Right hindlimb (tissue), 1 donor: Measurements from ENCODE around the gene PACSIN2.
A peak's percentile ranks its signal among the peaks of the same experiment; 100 is the strongest.
"Not testable (repeated sequence)": the region's sequence is repeated elsewhere in the genome, so short reads cannot be mapped to it uniquely, and the experiment has no call there.

Source experiments
- DNase-seq: peaks from one replicate; pipeline ENCODE4 v3.0.0-alpha.2; 2018

PACSIN2 gene, protein sequence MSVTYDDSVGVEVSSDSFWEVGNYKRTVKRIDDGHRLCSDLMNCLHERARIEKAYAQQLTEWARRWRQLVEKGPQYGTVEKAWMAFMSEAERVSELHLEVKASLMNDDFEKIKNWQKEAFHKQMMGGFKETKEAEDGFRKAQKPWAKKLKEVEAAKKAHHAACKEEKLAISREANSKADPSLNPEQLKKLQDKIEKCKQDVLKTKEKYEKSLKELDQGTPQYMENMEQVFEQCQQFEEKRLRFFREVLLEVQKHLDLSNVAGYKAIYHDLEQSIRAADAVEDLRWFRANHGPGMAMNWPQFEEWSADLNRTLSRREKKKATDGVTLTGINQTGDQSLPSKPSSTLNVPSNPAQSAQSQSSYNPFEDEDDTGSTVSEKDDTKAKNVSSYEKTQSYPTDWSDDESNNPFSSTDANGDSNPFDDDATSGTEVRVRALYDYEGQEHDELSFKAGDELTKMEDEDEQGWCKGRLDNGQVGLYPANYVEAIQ

DNA sequence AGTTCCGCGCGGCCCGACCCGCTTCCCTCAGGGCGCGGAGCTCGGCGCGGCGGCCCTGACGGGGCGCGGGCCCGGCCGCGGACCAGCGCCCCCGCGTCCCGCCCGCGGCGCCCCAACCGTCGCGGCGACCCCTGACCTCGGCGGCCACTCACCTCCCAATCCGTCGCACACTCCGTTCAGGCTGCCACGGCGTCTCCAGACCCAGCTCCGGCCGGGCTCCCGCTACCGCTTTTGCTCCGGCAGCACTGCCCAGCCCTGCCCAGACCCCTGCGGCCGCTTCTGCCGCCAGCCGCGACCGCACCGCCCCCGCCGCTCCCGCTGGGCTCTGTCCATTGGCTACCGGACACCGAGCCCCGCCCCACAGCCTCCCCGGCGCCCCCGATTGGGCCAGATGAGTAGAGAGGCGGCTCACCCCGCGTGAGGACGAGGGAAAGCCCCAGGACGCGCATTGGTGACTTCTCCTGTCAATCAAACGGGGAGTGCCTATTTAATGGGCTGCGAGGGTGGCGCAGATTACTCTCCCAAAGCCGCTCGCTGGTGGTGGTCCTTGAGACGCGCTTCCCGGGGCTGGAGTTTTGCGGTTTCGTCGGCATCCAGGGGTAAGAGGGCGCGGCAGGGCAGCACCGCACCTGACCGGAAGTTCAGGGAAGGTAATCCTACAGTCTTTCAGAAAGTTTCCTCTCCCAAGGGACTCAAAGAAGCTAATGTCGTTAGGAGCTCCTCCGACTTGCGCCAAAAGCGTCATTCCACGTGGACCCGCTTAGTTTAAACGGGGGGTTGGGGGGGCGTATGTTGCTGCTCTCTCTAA lies at the start of gene PACSIN2:
TSS of gene PACSIN2 (minus strand) at position 281 of the 808 bp plus-strand sequence. CDS start 103,069 bp downstream, outside the sequence.
- peak; percentile 100 for DNase-seq

DNA sequence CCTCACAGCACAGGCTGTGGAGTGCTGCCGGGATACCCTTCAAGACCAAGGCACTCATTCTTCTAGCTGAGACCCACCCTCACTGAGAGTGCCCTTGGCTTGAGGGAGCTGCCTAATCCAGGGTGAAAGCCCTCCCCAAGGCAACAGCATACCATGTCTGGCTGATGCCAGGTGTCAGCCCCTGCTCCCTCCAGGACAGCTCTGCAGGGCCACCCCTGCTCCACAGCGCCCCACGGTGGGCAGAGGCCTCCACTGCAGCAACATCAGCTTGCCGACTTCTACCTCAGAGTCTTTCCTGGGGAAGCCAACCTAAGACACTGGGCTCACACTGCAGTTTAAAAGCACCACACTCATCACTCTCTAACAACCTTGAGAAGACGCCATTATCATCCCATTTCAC lies 45.2 kb upstream of the PACSIN2 start:
- no peak for DNase-seq

DNA sequence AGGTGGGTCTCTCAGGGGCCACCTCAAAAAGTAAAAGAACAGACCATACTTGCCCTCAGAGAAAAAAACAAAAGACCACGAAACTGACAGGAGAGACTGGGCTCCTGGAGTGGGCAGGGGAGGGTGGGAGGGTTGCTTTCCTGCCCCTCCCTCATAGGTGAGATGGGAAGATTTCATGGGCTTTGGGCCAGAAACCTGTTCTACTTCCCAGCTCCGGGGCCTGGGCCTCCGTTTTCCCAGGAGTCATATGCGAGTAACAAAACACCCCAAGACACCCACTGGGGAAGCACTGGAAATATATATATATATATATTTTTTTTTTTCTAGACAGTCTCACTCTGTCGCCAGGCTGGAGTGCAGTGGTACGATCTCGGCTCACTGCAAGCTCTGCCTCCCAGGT lies 42.7 kb upstream of the PACSIN2 start:
- no peak for DNase-seq

DNA sequence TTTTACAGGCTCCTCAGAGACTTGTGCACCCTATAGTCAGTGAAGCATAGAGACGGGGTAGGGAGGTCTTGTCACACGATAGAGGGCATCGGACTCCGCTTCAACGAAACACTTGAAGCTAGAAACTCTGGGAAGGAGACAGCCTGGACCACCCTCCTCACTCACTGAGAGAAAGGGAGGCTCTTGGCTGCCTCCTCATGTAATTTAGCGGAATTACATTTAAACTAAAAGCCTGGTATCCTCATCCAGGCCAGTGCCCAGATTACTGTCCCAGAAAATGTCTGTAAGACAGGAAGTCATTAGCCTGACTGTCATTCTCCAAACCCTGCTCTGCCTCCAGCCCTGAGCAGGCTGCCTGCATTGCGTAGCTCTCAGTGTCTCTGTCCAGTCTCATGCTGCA lies 38.2 kb upstream of the PACSIN2 start:
- DNase-seq, result no peak

DNA sequence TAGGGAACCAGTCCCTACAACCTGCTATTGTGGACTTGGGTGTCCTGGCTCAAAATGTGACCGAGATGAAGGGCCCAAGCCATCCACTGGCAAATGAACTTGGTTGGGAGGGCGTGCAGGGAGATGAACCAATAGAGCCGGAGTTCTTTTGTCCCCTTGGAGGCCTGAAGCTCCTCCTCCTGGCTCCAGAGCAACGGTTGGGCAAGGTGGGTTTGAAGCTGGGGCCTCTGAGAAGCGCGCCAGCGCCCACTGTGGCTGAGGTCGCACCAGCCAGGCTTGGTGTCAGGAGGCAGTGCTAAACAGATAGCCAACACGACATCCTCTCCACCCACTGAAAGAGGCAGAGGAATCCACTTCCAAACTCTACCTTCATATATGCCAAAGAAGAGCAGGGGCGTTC lies 36.0 kb upstream of the PACSIN2 start:
- no peak for DNase-seq

DNA sequence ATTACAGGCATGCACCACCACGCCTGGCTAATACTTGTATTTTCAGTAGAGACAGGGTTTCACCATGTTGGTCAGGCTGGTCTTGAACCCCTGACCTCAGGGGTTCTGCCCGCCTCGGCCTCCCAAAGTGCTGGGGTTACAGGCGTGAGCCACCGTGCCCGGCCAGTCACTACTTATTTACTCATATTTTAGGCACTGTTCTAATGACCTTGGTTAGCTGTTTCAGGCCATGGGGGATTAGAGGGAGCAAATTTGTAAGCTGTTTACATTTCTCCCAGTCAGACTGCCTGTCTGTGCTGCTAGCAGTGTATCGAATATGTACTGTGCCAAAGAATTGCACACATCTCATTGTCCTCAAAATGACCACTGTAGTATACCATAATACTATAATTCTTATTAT lies 32.7 kb upstream of the PACSIN2 start:
- DNase-seq, result no peak

DNA sequence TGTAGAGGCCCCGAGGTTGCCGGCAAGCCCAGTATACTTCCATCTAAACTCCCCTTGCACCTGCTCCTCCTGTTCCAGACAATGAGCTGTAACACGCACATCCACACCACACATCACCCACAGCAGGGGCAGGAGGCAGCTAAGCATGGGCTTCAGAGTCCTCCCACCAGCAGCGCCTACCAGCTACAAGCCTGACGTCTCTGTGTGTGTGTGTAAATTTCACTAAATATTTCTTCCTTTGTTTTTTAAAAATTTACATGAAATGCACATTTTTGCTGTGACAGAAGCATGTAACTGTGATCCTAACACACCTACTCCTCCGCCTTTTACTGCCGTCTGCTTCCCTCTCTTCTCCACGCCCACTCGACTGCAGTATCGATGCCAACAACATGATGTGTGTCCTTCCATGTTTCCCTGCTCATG lies 29.4 kb upstream of the PACSIN2 start:
- DNase-seq, result no peak

DNA sequence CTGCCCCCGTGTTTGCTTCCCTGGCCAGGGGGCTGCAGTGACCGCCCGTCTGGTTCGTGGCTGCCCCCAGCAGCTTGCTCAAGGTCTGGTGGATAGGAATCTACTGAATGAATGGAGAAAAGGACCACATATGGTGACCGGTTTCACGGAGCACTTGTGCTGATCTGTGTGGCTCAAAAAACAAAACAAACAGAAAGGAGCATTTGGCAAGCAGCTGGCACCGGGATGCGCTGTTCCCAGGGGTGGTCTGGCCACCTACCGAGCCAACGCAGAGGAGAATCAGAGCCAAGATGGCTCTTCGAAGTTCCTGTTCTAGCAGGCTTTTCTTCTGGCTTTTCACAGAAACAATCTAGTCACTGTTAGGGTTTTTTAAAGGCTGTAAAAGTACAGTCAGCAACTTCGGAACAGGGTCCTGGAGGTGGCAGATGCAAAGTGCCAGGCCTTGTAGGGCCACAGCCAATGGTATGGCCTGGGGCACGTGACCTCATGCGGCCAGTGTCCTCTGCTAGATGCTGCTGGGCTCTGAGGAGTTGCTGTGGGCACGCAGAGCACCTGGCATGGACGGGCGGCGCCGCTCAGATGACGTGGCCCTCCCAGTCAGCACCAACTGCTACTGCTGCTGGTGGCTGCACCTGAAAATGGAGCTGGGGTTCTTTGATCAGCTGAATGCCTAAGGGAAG lies 27.3 kb upstream of the PACSIN2 start:
- DNase-seq, result no peak

DNA sequence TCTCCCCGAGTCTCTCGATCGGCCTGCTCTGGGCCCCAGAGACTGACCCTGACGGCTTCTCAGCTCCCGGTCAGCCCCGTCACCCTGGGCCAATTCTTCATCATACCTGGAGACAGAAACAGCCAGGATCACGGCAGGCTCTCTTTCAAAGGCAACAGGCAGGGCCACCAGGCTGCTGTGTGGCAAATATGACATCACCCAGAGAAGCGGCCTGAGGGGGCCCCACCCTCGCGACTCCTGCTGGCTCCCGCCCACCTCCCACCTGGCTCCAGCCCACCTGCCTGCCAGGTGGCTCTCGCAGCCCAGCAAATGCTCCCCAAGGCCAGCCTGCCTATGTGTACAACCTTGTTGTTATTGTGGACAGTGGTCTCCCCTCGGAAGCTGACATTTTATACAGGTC lies 24.9 kb upstream of the PACSIN2 start:
- no peak for DNase-seq

DNA sequence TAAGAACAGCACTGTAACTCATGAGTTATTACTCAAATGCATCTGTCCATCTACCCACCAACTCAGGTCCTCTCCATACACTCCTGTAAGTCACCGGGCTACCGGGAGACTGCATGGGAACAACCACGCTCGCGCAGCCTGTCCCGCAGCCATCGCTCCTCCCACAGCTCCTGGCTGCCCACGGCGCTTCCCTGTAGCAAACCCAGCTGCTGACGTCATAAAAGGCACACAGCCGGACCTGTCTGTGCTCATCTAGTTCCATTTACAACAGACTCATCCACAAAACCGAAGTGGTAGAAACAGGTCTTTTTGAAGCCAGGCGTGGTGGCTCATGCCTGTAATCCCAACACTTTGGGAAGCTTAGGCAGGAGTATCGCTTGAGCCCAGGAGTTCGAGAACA lies 23.4 kb upstream of the PACSIN2 start:
- no peak for DNase-seq

DNA sequence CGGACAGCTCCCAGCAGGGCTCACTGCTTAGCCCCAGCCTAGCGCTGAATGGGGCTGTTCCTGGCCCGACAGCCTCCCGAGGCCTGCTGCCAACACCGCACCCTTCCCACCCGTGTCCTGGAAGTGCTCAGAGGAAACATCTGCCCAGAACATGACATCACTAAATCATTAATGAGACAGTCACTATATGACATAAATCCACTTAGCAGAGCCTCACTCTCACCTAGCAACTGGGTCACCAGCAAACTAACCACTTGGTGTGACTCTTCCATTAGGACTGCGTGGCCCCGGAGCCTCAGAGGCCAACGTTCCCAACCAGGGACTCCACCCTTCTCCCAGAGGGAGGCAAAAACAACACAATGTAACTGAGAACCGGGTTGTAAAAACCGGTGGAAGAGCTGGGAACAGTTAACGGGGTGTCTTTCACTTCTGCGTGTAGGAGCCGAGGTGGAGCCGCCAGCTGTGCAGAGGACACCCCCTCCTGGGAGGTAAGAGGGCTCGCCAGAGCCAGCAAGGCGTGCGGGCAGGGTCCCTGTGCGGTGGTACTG lies 21.4 kb upstream of the PACSIN2 start:
- peak; percentile 72 for DNase-seq

DNA sequence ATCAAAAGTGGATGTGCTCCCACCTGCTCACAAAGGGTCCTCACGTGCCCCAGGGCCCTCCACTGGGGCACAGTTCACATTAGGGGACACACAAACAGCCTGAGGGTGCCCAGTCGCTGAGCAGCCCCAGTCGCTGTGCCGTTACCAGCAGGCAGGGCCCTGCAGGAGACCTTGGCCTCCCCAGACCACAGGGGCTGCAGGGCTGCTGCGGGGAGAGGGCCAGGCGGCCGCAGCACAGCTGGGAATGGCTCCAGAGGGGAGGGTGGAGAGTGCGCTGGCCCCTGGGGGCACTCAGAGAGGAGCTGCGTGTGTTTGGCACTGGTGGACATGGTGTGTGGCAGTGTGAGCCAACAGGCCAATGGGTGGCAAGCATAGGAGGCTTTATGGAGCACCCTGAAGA lies 20.3 kb upstream of the PACSIN2 start:
- DNase-seq, result no peak

DNA sequence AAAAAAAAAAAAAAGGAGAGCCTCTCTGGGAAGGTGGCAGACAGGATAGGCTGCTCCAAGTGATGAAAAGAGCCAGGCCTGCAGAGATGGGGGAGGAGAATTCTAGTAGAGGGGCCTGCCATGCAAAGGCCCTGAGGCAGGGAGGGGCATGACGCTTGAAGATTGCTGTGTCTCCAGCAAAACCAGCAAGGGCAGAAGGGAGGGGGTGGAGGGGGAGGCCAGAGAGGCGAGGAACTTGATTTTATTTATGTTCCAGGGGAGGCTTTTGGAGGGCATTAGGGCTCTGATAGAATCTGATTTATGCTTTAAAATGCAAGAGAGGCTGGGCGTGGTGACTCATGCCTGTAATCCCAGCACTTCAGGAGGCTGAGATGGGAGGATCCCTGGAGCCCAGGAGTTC lies 16.7 kb upstream of the PACSIN2 start:
- no peak for DNase-seq

DNA sequence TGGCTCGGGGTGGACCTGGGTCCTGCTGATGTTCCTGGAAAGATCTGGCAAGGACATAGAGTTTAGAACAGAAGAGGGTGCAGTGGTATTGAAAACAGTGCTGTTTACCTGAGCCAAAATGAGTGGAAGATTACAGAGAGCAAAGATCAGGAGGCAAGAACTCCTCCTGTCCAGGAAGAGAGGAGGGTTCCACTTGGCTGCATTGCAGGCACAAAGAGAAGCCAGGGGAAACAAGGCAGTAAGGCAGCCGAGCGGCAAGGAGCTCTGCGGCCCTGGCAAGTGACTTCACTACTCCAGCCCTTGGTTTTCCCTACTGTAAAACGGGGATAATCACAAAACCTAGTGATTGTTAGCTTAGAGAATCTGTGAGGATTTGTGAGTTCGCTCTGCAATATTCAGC lies 3.7 kb upstream of the PACSIN2 start:
- no peak for DNase-seq

DNA sequence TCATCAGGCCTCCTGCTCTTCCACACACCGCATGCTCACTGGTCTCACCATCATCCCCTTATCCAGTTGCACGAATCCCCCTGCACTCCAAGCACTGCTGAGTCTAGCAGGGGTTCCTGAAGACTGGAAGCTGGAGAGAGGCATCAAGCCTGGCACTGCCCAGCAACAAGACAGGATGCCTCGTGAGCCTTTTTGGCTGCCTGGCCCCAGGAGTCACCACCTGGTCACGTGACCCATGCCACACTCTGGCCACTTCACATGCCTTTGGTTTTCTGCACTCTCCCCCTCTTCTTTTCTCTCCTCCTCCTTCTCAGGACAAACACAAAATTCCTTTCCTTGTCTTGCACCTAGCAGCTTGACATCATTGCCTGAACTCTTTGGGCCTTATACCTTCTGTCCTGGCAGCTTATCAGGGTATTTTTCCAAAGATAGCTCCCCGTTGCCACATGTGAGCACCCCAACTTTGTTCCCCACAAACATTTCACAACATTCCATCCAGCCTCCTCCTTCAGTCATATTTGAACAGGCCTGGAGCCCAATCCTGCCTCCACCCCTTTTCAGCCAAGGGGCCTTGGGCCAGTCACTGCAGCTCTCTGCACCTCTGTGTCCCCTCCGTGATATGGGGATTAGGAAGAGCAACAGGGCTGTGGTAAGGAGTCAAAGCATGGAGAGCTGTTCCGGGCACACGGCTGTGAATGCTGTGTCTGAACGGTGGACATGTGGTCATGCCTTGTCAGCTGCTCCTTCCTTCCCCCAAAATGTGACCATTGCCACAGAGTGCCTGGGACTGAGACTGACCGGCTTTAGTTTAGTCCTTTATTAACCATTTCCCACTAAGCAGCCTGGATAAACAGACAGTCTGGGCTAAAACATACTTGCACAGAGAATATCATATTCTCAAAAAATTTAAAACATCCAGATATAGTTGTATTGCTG lies 2.8 kb upstream of the PACSIN2 start:
- DNase-seq, result no peak

DNA sequence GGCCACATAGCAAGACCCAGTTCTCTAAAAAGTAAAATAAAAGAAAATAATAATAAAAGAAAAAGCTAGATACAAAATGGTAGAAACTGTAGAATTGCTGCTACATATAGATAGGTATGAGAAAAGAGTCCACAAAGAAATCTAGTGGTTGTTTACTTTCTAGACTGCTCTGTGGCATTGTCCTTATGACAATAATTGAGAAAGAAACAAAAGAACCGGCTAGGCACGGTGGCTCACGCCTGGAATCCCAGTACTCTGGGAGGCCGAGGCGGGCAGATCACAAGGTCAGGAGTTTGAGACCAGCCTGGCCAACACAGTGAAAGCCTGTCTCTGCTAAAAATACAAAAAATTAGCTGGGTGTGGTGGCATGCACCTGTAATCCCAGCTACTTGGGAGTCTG lies 1.2 kb upstream of the PACSIN2 start:
- not testable (repeated sequence) for DNase-seq

DNA sequence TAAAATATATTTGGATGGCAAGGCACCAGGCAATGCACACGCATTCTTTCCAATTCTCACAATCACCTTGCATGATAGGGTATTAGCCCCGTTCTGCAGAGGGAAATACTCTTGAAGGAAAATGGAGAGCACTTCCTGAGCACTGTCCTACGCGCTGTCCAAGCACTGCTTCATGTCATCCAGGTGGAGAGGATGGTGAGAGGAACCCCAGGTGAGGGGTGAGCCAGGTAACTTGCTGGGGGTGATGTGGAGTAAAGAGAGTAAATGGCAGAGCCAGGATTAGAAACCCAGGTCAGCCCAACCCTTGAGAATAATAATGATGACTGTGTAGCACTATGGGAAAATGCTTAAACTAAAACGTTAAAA lies 711 bp upstream of the PACSIN2 start:
- DNase-seq, result no peak

DNA sequence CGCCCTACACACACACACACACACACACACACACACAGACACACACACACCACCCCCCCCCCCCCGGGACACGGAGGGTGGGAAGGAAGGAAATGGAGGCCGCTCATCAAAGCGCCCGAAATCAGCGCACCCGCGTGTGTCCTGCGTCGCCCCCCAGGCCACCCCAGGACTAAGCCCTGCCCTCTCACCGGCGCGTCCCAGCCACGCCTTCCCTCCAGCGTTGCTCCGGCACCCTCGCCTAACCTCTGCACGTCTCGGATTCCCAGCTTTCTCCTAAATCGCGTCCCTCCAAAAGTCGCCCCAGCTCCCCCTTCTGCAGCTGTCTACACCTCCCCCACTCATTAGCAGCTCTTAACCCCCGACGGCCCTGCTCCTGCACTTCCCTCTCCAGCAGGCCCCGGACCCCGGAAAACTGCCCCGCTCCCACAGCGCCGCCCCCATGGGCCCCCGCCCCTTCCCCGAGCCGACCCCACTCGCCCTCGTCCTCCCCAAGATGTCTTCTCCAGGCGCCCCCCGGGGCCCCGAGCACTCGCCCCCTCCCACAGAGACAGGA lies 557 bp downstream of the PACSIN2 start:
- peak; percentile 71 for DNase-seq

DNA sequence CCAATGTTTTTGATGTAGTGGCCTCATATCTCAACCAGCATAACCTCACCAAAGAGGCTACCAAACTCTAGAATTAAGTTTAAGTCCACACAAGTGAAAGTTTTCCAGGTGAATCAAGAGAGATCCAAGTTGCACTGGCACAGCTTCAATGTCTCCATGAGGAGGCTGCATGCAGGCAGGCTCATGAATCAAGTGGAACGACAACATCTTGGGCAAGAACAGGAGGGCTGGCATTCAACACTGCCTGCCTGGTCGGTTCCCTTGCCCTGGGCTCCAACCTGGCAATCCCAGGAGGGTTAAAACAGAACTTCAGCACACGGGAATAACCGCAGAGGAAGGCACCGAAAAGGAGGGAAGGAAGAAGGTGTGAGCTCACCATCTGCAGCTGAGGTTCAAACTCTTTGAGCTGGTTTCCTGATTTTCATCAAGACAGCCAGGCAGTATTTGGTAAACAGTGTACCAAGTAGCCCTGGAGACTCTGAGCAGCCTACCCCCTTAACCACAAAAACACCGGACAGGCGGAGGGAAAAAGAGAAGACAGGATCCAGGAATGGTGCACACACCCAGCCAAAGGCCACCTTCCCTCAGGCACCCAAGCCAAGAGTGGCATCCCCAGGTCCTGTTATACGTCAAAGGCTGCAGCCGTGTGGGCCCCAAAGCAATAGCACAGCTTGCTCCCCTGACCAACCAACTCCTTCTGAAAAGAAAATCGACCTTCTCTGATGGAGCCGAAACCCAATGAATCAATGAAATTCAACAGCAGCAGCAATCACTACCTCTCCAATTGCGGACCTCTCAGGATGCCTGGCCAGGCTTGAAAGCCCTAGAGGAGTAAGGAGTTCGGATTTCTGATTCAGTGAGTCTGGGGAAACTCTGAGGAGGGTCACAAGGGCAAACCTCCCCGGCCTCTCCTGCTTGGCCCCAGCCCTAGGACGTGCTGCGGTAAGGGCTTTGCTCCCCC lies 1.3 kb downstream of the PACSIN2 start:
- no peak for DNase-seq

DNA sequence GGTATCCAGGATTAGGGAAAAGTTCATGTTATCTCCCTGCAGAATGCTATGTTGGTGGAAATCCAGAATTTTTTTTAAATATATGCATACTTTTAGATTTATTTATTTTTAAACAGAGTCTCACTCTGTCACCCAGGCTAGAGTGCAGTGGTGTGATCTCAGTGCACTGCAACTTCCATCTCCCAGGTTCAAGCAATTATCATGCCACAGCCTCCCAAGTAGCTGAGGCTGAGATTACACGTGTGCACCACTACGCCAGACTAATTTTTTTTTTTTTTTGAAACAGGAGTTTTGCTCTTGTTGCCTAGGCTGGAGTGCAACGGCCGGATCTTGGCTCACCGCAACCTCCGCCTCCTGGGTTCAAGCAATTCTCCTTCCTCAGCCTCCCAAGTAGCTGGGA lies 2.6 kb downstream of the PACSIN2 start:
- DNase-seq, result no peak

DNA sequence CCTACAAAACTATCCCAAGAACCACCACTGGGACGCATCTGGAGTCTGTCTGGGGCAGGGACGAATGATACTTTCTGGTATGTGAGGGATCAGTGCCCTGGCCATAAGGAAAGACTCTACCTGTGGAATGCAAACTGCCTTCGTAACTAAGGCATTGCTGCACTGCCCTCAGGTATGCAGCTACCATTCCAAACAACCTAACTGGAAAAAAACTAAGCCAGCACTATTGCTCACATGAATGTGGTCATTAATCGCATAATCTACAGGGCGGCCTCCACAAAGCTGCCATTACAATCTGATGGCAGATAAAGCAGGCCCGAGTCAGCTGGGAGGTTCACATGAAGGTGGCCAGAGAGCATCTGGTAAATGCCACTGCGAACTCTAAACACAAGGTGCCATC lies 3.9 kb downstream of the PACSIN2 start:
- DNase-seq, result no peak
